ENCODE results near the gene ATP2A2.
"Not testable (repeated sequence)": the region's sequence is repeated elsewhere in the genome, so short reads cannot be mapped to it uniquely, and the experiment has no call there.

The ATP2A2 gene

GRCh38 chr12:110366321-110367142 is 85.5 kb downstream of the ATP2A2 start:
- DNase-seq (ENCODE audit: low read depth in 2 of 3, low spot score in 2 of 3): no peak

- DNase-seq (ENCODE audit: low read depth in 2 of 3, low spot score in 2 of 3): no peak
Observed at GRCh38 chr12:110367181-110367864, 86.3 kb downstream of the ATP2A2 start.

- DNase-seq (ENCODE audit: low read depth in 2 of 3, low spot score in 2 of 3): no peak
Observed at GRCh38 chr12:110369992-110370391, 88.9 kb downstream of the ATP2A2 start.

- DNase-seq (ENCODE audit: low read depth in 2 of 3, low spot score in 2 of 3): no peak
Observed at GRCh38 chr12:110370732-110371231, 89.7 kb downstream of the ATP2A2 start.

- no peak for DNase-seq (ENCODE audit: low read depth in 2 of 3, low spot score in 2 of 3)
Observed at GRCh38 chr12:110371408-110372055, 90.5 kb downstream of the ATP2A2 start.

GRCh38 chr12:110372056-110372425 is 91.0 kb downstream of the ATP2A2 start:
- DNase-seq (ENCODE audit: low read depth in 2 of 3, low spot score in 2 of 3): no peak

GRCh38 chr12:110373025-110373424 is 92.0 kb downstream of the ATP2A2 start:
- DNase-seq (ENCODE audit: low read depth in 2 of 3, low spot score in 2 of 3): no peak

- no peak for DNase-seq (ENCODE audit: low read depth in 2 of 3, low spot score in 2 of 3)
Observed at GRCh38 chr12:110373425-110373824, 92.4 kb downstream of the ATP2A2 start.

GRCh38 chr12:110373962-110374611 is 93.0 kb downstream of the ATP2A2 start:
- DNase-seq (ENCODE audit: low read depth in 2 of 3, low spot score in 2 of 3): no peak

GRCh38 chr12:110378131-110378790 is 97.2 kb downstream of the ATP2A2 start:
- not testable (repeated sequence) for DNase-seq (ENCODE audit: low read depth in 2 of 3, low spot score in 2 of 3)

GRCh38 chr12:110379197-110379596 is 98.2 kb downstream of the ATP2A2 start:
- no peak for DNase-seq (ENCODE audit: low read depth in 2 of 3, low spot score in 2 of 3)

- no peak for DNase-seq (ENCODE audit: low read depth in 2 of 3, low spot score in 2 of 3)
Observed at GRCh38 chr12:110379631-110380030, 98.6 kb downstream of the ATP2A2 start.

- no peak for DNase-seq (ENCODE audit: low read depth in 2 of 3, low spot score in 2 of 3)
Observed at GRCh38 chr12:110382683-110383082, 101.6 kb downstream of the ATP2A2 start.

Measured in activated CD8-positive, alpha-beta memory T cell treated with anti-CD3 and anti-CD28 coated beads for 48 hours (primary cell).